DND-41 (cell line): ENCODE results near the gene SLC24A5.
A peak's percentile ranks its signal among the peaks of the same experiment; 100 is the strongest.

Source experiments
- ATAC-seq: fragments of 200-7000 bp; cut with Tn5 transposase; 3 replicates; pipeline ENCODE4 v1.9.1; 2021; ENCODE audit warnings: low read depth; ENCODE audit not compliant: insufficient read depth
- DNase-seq: peaks from one replicate; pipeline ENCODE4 v3.0.0-alpha.2; 2020
- H2AFZ ChIP-seq: 2 replicates; pipeline ENCODE4 v1.6.0; 2012; ENCODE audit warnings: low read depth, low read length
- H3K27ac ChIP-seq: 2 replicates; pipeline ENCODE4 v1.5.1; 2012; ENCODE audit warnings: low read length, inconsistent platforms
- H3K27me3 ChIP-seq: fragments of 200-600 bp; sonication (generic); 2 replicates; pipeline ENCODE4 v1.6.0; 2012; ENCODE audit warnings: low read length, mild to moderate bottlenecking, inconsistent platforms; ENCODE audit not compliant: insufficient read depth, poor library complexity
- H3K36me3 ChIP-seq: 2 replicates; pipeline ENCODE4 v1.5.1; 2012; ENCODE audit warnings: low read length, inconsistent platforms; ENCODE audit not compliant: insufficient read depth
- H3K4me1 ChIP-seq: 2 replicates; pipeline ENCODE4 v1.5.1; 2012; ENCODE audit warnings: mild to moderate bottlenecking, low read length; ENCODE audit not compliant: insufficient read depth
- H3K4me2 ChIP-seq: 2 replicates; pipeline ENCODE4 v1.6.0; 2012; ENCODE audit warnings: mild to moderate bottlenecking, moderate library complexity, low read length, inconsistent platforms; ENCODE audit not compliant: insufficient read depth
- H3K4me3 ChIP-seq, 2 experiments: fragments of 200-600 bp in 1 of 2; shearing (Covaris generic) in 1 of 2; 2 replicates each; pipeline ENCODE4 v1.5.1; 2012 to 2016; ENCODE audit warnings: inconsistent platforms in 2 of 2, low read length in 2 of 2, mild to moderate bottlenecking in 2 of 2, low read depth in 1 of 2, moderate library complexity in 1 of 2
- H3K79me2 ChIP-seq: 2 replicates; pipeline ENCODE4 v1.6.0; 2012; ENCODE audit warnings: low read length, inconsistent platforms; ENCODE audit not compliant: insufficient read depth
- H3K9ac ChIP-seq: 2 replicates; pipeline ENCODE4 v1.6.0; 2012; ENCODE audit warnings: low read depth, mild to moderate bottlenecking, inconsistent platforms, low read length, moderate library complexity
- H3K9me3 ChIP-seq: 2 replicates; pipeline ENCODE4 v1.5.1; 2012; ENCODE audit warnings: low read length, moderate library complexity, mild to moderate bottlenecking, inconsistent platforms; ENCODE audit not compliant: insufficient read depth, severe bottlenecking
- H4K20me1 ChIP-seq: 2 replicates; pipeline ENCODE4 v1.6.0; 2012; ENCODE audit warnings: low read length; ENCODE audit not compliant: insufficient read depth
- CTCF ChIP-seq: IDR thresholded peaks from 2 replicates; pipeline ENCODE4 v1.5.1; 2012; ENCODE audit warnings: borderline replicate concordance, low read length, moderate library complexity, mild to moderate bottlenecking; ENCODE audit not compliant: poor library complexity, severe bottlenecking; ENCODE audit errors: extremely low read depth
- EZH2 ChIP-seq: IDR thresholded peaks from 3 replicates; pipeline ENCODE4 v1.6.1; 2012; ENCODE audit warnings: borderline replicate concordance, low read depth, mild to moderate bottlenecking, moderate library complexity, low read length, inconsistent platforms; ENCODE audit not compliant: severe bottlenecking

SLC24A5 gene

DNA sequence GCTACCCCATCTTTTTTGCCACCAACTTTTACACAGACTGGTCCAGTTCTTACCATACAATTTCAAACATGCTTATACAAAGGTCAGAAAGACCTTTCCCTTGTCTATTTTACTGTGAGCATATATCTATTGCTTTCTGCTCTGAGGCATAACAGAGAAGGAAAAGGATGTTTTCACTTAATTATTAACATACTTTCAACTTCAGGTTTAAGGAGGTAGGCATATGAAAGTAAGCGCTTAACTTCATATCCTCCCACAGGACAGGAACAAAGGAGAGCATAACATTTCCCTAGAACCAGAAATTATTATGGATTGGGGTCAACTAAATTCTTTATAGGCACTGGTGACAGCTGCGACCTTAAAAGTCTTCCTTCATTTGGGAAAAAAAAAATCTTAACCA, 56.2 kb downstream of the SLC24A5 start:
- H2AFZ ChIP-seq: no peak overlapping the region
- peak overlapping the region; percentile 64 for H3K4me2 ChIP-seq
- no peaks in the 10 kb centered on the region for H3K27me3 ChIP-seq
- H3K4me1 ChIP-seq: peaks cover 9% of the 10 kb centered on the region; the same call in 1 of the 2 replicates
- no peaks in the 10 kb centered on the region for H4K20me1 ChIP-seq
- DNase-seq (no peak), ATAC-seq (no peak)
- peaks cover 29% of the 10 kb centered on the region for H3K79me2 ChIP-seq
- H3K9ac ChIP-seq: peak overlapping the region; percentile 53
- TF ChIP-seq EZH2: no peak
- TF ChIP-seq CTCF: no peak
- H3K9me3 ChIP-seq: peaks cover 5% of the 10 kb centered on the region
- peak overlapping the region; percentile 23 to 58; a peak in 3 of 4 replicates for H3K4me3 ChIP-seq
- no peaks in the 10 kb centered on the region for H3K36me3 ChIP-seq
- H3K27ac ChIP-seq: no peak overlapping the region

- Histone ChIP-seq H3K36me3 (no peaks in the 10 kb centered on the region), H3K4me3 (peak overlapping the region; percentile 23 to 58; a peak in 3 of 4 replicates), H3K9ac (peak overlapping the region; percentile 53), H2AFZ (0 out of 2 replicates have a peak overlapping the region, but pooled peaks have one; percentile 25), H3K4me1 (peaks cover 9% of the 10 kb centered on the region; the same call in 1 of the 2 replicates), H3K27ac (peak overlapping the region; percentile 46; the same call in 1 of the 2 replicates), H3K27me3 (no peaks in the 10 kb centered on the region), H3K4me2 (peak overlapping the region; percentile 64), H3K79me2 (peaks cover 29% of the 10 kb centered on the region), H3K9me3 (peaks cover 5% of the 10 kb centered on the region), H4K20me1 (no peaks in the 10 kb centered on the region)
- TF ChIP-seq EZH2 (no peak), CTCF (no peak)
- ATAC-seq: peak; percentile 67
- DNase-seq: no peak
Measured at GRCh38 chr15:48177383-48177765, 56.6 kb downstream of the SLC24A5 start.

DNA sequence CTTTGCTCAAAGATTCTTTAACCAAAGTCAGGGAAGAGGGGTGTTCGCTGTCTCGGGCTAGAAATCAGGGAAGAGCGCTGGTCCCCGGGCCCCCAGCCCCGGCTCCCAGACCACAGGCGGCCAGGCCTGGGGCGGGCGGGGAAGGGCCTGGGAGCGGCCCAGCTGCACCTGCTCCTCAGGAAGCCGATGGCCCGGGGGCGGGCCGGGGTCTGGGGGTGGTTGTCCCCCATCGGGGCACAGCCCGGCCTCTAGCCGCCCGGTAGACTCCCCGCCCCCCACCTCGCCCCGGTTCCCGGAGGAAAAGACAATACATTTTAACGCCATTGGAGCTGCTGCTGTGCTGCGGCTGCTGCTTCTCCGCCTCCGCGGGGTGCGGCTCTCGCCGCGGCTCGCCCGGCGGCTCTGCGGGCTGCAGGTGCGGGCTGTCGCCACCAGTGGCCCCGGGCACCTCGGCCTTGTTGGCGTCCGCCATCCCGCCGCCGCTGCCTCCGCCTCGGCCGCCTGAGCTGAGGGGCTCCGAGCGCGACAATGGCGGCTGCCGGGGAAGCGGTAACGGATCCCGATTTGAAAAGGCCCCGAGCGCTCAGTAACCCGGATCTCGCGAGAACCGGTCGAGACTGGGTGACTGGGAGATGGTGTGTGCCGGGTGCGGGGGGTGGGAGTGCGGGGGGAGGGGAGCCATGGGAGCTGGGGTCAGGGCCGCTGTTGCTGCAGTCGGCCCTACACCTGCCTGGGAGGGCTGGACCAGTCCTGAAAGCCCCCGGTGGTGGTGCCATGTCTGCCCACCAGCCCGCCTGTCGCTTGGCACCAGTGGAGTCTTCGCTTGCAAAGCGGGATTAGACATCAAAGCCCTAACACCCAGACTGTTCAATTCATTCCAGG, 57.2 kb downstream of the SLC24A5 start, which contains the start of gene MYEF2:
MYEF2 (minus strand) TSS at position 530 of the 882 bp plus-strand sequence; CDS start at position 472, 58 bp downstream.
- Histone ChIP-seq H3K27ac (peak within 1 kb of the TSS; percentile 46), H3K4me1 (peaks cover 9% of the 10 kb centered on the region; the same call in 1 of the 2 replicates), H3K9me3 (peaks cover under 1% of the 10 kb centered on the region), H3K27me3 (no peaks in the 10 kb centered on the region), H3K36me3 (no peaks in the 10 kb centered on the region), H2AFZ (peak within 1 kb of the TSS; percentile 70), H3K4me3 (peak within 1 kb of the TSS; percentile 23 to 58; a peak in 3 of 4 replicates), H3K9ac (peak within 1 kb of the TSS; percentile 53), H3K79me2 (peaks cover 24% of the 10 kb centered on the region), H4K20me1 (no peaks in the 10 kb centered on the region), H3K4me2 (peak within 1 kb of the TSS; percentile 64)
- TF ChIP-seq CTCF (no peak), EZH2 (no peak)
- ATAC-seq (peak; percentile 88), DNase-seq (peak; percentile 68)
